ENCODE results near the gene CLNK.

Gene CLNK

GRCh38 chr4:10608501-10609219 lies 75.9 kb downstream of the CLNK start:
- no peak for DNase-seq

- no peak for DNase-seq
These were observed 77.4 kb downstream of the CLNK start for GRCh38 chr4:10607206-10607605.

- DNase-seq: no peak
These were observed 77.9 kb downstream of the CLNK start for GRCh38 chr4:10606483-10607155.

GRCh38 chr4:10605746-10606482 lies 78.7 kb downstream of the CLNK start:
- no peak for DNase-seq

- DNase-seq: no peak
These were observed 79.5 kb downstream of the CLNK start for GRCh38 chr4:10605031-10605430.

GRCh38 chr4:10599574-10599973 lies 85.0 kb downstream of the CLNK start:
- DNase-seq: no peak

GRCh38 chr4:10598829-10599228 lies 85.7 kb downstream of the CLNK start:
- DNase-seq: no peak

- no peak for DNase-seq
These were observed 87.8 kb downstream of the CLNK start for GRCh38 chr4:10596586-10597290.

GRCh38 chr4:10593130-10593529 lies 91.4 kb downstream of the CLNK start:
- no peak for DNase-seq

- no peak for DNase-seq
These were observed 93.7 kb downstream of the CLNK start for GRCh38 chr4:10590896-10591295.

- DNase-seq: no peak
These were observed 94.8 kb downstream of the CLNK start for GRCh38 chr4:10589799-10590198.

GRCh38 chr4:10589321-10589720 lies 95.2 kb downstream of the CLNK start:
- no peak for DNase-seq

- no peak for DNase-seq
These were observed 96.9 kb downstream of the CLNK start for GRCh38 chr4:10587697-10588096.

GRCh38 chr4:10587296-10587695 lies 97.3 kb downstream of the CLNK start:
- no peak for DNase-seq

- DNase-seq: no peak
These were observed 100.5 kb downstream of the CLNK start for GRCh38 chr4:10584042-10584441.

GRCh38 chr4:10582951-10583350 lies 101.6 kb downstream of the CLNK start:
- no peak for DNase-seq

- DNase-seq: peak in 1 of 2 donors; percentile 73
These were observed 102.4 kb downstream of the CLNK start for GRCh38 chr4:10582059-10582686.

GRCh38 chr4:10581022-10581421 lies 103.5 kb downstream of the CLNK start:
- no peak for DNase-seq

GRCh38 chr4:10579648-10580047 lies 104.9 kb downstream of the CLNK start:
- DNase-seq: no peak

GRCh38 chr4:10577508-10578426 lies 106.8 kb downstream of the CLNK start:
- DNase-seq: no peak

- no peak for DNase-seq
These were observed 107.5 kb downstream of the CLNK start for GRCh38 chr4:10577018-10577417.

GRCh38 chr4:10576236-10576635 lies 108.3 kb downstream of the CLNK start:
- DNase-seq: no peak
